GM12873 (cell line): Measurements from ENCODE around the gene PSMD4.
A peak's percentile ranks its signal among the peaks of the same experiment; 100 is the strongest.

Experiments
- TF ChIP-seq, protein P1 (sequence below): IDR thresholded peaks from 2 replicates; pipeline ENCODE4 v1.5.1; 2012; ENCODE audit warnings: low read depth, mild to moderate bottlenecking, moderate library complexity, low read length, control low read depth; ENCODE audit not compliant: insufficient read depth; ENCODE audit errors: missing control alignments

Gene PSMD4

DNA sequence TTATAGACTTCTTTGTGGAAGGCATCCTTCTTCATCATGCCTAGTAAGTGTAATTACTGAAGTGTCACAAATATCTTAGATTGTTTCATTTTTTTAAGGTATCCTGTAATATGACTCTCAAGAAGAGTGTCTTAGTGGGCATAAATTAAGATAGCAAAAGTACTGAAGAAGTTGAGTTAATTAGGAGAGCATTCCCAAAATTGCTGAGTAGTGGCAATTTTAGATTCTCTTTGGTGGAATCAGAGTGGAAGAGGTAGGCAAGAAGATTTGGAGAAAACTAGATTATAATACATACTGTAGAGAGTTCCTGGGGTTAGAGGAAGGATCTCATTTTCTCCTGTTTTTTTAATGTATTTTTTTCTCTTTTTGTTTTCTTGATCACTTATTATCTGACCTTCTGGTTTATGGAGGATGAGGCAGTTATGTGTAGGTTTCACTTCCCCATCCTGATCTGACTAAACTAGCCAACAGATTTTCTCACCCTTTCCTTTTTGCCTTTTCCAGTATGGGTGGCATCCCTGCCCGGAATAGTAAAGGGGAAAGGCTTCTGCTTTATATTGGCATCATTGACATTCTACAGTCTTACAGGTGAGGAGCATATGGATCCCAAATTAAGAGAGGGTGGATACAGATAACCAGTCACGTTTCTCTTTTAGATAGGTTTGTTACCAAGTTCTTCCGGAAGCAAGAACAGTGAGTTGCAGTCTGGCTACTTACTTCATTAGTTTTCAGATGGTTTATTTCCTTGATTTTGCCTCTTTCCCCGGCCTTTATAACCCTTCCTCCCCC, 16.7 kb upstream of the PSMD4 start:
- TF ChIP-seq, protein P1, sequence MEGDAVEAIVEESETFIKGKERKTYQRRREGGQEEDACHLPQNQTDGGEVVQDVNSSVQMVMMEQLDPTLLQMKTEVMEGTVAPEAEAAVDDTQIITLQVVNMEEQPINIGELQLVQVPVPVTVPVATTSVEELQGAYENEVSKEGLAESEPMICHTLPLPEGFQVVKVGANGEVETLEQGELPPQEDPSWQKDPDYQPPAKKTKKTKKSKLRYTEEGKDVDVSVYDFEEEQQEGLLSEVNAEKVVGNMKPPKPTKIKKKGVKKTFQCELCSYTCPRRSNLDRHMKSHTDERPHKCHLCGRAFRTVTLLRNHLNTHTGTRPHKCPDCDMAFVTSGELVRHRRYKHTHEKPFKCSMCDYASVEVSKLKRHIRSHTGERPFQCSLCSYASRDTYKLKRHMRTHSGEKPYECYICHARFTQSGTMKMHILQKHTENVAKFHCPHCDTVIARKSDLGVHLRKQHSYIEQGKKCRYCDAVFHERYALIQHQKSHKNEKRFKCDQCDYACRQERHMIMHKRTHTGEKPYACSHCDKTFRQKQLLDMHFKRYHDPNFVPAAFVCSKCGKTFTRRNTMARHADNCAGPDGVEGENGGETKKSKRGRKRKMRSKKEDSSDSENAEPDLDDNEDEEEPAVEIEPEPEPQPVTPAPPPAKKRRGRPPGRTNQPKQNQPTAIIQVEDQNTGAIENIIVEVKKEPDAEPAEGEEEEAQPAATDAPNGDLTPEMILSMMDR: no peak

DNA sequence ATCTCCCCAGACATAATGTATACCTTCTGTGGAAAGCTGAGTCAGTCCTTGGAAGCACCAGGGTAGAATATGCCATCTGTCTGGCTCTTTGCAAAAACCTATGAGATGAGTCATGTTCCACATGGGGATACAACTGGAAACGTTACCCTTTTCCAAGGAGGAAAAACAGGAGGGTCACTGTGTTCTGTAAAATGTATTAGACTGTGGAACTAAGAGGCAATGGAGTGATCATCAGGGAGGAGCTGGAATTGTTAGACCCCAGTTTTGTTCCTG, 16.1 kb upstream of the PSMD4 start:
- TF ChIP-seq, protein P1: no peak

DNA sequence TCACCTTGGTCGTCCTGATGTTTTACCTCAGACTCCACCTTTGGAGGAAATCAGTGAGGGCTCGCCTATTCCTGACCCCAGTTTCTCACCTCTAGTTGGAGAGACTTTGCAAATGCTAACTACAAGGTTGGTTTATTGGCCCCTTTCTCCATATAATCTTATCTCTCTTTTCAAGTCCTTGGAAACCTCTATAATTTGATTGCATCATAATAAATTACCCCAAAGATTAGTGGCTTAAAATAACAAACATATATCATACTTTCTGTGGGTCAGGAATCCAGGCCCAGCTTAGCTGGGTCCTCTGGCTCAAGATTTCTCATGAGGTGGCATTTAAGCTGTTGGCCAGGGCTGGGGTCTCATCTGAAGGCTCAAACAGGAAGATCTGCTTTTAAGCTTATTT, 12.1 kb upstream of the PSMD4 start:
- TF ChIP-seq, protein P1: no peak

DNA sequence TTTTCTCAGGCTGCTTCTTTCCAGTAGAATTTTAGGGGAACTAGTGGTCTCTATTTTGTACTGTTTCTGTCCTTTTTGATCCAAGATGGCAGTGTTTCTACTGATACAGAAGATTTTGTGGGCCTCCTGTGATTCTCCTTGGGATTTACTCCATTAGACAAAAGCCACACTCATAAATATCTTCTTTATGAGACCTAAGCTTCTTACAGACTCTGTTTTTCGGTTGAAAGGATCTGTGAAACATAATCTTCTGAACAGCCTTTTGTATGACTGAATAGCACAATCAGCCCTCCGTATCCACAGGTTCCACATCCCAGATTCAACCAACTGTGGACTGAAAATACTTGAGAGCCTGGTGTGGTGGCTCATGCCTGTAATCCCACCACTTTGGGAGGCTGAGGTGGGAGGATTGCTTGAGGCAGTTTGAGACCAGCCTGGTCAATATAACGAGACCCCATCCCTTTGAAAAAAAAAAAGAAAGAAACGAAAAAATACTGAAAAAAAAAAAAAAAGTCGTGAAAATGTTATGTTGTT, 10.8 kb upstream of the PSMD4 start:
- TF ChIP-seq, protein P1: no peak

DNA sequence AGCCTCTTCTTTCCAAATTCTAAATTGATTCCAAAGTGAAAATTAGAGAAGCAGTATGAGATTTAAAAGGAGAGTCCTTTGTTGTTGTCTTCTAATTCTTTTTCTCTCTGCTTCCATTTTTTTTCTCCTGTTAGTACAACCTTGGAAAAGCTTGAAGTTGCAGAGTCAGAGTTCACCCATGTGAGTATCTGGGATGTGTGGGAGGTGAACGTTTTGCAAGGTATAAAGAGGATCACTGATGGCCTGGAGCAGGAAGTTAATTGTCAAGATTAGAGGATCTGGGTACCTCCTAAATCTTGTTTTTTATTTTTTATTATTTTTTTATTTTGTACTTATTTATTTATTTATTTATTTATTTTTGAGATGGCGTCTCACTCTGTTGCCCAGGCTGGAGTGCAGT, 7.7 kb upstream of the PSMD4 start:
- TF ChIP-seq, protein P1: no peak

DNA sequence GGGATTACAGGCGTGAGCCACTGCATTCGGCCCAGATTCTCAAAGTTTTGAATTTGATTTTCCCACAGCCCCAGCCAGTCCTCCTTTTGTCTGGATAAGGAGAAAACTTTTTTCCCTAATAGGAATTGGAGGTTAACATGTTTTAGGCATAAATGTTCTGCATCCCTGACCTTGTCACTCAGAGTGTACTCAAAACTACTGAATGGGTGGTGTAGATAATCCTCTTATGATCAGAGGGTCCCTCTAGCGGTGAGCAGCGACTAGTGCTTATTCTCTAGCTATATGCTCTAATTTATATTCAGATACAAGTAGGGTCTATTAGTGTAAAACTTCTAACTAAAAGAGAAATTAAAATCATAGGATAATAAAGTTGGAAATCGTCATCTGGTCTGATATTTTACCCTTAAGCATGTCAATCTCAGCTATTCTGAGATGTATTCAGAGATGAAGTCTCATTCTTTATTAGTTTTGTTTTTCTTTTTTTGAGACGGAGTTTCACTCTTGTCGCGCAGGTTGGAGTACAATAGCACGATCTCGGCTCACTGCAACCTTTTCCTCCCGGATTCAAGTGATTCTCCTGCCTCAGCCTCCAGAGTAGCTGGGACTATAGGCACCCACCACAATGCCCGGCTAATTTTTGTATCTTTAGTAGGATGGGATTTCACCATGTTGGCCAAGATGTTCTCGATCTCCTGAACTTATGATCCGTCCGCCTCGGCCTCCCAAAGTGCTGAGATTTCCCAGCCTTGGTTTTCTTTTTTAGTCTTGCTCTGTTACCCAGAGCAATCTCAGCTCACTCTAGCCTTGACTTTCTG, 2.7 kb upstream of the PSMD4 start:
- TF ChIP-seq, protein P1: peak; percentile 88

DNA sequence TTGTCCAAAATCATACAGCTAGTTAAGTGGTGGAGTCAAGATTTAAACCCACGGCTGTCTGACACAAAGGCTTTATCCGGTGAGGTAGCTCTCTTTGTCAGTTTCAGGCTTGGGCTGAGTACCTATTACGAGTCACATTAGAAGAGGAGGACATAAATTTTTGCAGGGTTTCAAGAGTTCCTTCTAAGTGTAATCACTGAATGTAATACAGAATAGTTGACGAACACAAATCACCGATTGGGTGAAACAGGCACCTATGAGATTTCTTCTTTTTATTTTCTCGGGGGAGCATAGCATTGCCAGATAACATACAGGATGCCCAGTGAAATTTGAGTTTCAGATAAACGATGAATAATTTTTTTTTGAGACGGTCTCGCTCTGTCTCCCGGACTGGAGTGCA, 847 bp downstream of the PSMD4 start:
- TF ChIP-seq, protein P1: no peak
